ENCODE results near the gene PSPH. TPM values are rescaled to one million over a fixed set of nuclear protein-coding genes. Genes with fewer than 3 reads are reported as not detected.

The PSPH gene
- total RNA-seq, 1 experiment from 2014 or later = 49.3 TPM

- POLR2A ChIA-PET = interaction anchor here (0.5 to 1.9 kb wide), 5 partner anchors 13 to 550 kb away, joined by 3 to 8 read pairs (median 4); partner anchors contain the start of genes CCT6A, MRPS17 and PSPH
- ATAC-seq = peak; percentile 86
- Mint-ChIP-seq H3K27ac (peak within 1 kb of the TSS; percentile 78), H3K36me3 (peaks cover 8% of the 10 kb centered on the region; the same call in 1 of the 2 replicates), H3K4me1 (peaks cover 5% of the 10 kb centered on the region), H3K27me3 (ENCODE audit: low read depth) (peaks cover 19% of the 10 kb centered on the region), H3K9me3 (peaks cover 5% of the 10 kb centered on the region; the same call in 1 of the 2 replicates), H3K4me3 (peak within 1 kb of the TSS; percentile 89)
- CTCF ChIA-PET = interaction anchor here (0.6 to 2.0 kb wide), 20 partner anchors 9 to 684 kb away, joined by 3 to 19 read pairs (median 4); partner anchors contain the start of genes CCT6A, MRPS17, PSPH and SUMF2
- DNase-seq (ENCODE audit: low spot score) = peak; percentile 68
- TF ChIP-seq MYBL2 (CRISPR knock-in tag; IDR thresholded peaks at IDR 0.05) = no peak
- TF ChIP-seq ZNF232 (CRISPR knock-in tag; IDR thresholded peaks at IDR 0.05) = no peak
- no peak for TF ChIP-seq FOXJ3 (CRISPR knock-in tag; IDR thresholded peaks at IDR 0.05; ENCODE audit: borderline replicate concordance)
- TF ChIP-seq RELA (CRISPR knock-in tag; IDR thresholded peaks at IDR 0.05; ENCODE audit: borderline replicate concordance) = no peak
- TF ChIP-seq, protein P1, sequence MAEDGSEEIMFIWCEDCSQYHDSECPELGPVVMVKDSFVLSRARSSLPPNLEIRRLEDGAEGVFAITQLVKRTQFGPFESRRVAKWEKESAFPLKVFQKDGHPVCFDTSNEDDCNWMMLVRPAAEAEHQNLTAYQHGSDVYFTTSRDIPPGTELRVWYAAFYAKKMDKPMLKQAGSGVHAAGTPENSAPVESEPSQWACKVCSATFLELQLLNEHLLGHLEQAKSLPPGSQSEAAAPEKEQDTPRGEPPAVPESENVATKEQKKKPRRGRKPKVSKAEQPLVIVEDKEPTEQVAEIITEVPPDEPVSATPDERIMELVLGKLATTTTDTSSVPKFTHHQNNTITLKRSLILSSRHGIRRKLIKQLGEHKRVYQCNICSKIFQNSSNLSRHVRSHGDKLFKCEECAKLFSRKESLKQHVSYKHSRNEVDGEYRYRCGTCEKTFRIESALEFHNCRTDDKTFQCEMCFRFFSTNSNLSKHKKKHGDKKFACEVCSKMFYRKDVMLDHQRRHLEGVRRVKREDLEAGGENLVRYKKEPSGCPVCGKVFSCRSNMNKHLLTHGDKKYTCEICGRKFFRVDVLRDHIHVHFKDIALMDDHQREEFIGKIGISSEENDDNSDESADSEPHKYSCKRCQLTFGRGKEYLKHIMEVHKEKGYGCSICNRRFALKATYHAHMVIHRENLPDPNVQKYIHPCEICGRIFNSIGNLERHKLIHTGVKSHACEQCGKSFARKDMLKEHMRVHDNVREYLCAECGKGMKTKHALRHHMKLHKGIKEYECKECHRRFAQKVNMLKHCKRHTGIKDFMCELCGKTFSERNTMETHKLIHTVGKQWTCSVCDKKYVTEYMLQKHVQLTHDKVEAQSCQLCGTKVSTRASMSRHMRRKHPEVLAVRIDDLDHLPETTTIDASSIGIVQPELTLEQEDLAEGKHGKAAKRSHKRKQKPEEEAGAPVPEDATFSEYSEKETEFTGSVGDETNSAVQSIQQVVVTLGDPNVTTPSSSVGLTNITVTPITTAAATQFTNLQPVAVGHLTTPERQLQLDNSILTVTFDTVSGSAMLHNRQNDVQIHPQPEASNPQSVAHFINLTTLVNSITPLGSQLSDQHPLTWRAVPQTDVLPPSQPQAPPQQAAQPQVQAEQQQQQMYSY (CRISPR knock-in tag; IDR thresholded peaks at IDR 0.05) = no peak
- TF ChIP-seq IRF2 (CRISPR knock-in tag; IDR thresholded peaks at IDR 0.05; ENCODE audit: borderline replicate concordance, low read depth) = no peak
- no peak for TF ChIP-seq EMX1 (CRISPR knock-in tag; IDR thresholded peaks at IDR 0.05)
- TF ChIP-seq KAT7 (CRISPR knock-in tag; IDR thresholded peaks at IDR 0.05; ENCODE audit: borderline replicate concordance) = peak; percentile 71; the same call in 1 of the 2 replicates
- TF ChIP-seq, protein P2, sequence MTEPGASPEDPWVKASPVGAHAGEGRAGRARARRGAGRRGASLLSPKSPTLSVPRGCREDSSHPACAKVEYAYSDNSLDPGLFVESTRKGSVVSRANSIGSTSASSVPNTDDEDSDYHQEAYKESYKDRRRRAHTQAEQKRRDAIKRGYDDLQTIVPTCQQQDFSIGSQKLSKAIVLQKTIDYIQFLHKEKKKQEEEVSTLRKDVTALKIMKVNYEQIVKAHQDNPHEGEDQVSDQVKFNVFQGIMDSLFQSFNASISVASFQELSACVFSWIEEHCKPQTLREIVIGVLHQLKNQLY (CRISPR knock-in tag; IDR thresholded peaks at IDR 0.05) = no peak
- TF ChIP-seq AR (CRISPR knock-in tag; IDR thresholded peaks at IDR 0.05) = no peak
- TF ChIP-seq ZBTB21 (CRISPR knock-in tag; IDR thresholded peaks at IDR 0.05; ENCODE audit: borderline replicate concordance) = no peak
- TF ChIP-seq, protein P3, sequence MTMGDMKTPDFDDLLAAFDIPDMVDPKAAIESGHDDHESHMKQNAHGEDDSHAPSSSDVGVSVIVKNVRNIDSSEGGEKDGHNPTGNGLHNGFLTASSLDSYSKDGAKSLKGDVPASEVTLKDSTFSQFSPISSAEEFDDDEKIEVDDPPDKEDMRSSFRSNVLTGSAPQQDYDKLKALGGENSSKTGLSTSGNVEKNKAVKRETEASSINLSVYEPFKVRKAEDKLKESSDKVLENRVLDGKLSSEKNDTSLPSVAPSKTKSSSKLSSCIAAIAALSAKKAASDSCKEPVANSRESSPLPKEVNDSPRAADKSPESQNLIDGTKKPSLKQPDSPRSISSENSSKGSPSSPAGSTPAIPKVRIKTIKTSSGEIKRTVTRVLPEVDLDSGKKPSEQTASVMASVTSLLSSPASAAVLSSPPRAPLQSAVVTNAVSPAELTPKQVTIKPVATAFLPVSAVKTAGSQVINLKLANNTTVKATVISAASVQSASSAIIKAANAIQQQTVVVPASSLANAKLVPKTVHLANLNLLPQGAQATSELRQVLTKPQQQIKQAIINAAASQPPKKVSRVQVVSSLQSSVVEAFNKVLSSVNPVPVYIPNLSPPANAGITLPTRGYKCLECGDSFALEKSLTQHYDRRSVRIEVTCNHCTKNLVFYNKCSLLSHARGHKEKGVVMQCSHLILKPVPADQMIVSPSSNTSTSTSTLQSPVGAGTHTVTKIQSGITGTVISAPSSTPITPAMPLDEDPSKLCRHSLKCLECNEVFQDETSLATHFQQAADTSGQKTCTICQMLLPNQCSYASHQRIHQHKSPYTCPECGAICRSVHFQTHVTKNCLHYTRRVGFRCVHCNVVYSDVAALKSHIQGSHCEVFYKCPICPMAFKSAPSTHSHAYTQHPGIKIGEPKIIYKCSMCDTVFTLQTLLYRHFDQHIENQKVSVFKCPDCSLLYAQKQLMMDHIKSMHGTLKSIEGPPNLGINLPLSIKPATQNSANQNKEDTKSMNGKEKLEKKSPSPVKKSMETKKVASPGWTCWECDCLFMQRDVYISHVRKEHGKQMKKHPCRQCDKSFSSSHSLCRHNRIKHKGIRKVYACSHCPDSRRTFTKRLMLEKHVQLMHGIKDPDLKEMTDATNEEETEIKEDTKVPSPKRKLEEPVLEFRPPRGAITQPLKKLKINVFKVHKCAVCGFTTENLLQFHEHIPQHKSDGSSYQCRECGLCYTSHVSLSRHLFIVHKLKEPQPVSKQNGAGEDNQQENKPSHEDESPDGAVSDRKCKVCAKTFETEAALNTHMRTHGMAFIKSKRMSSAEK (CRISPR knock-in tag; IDR thresholded peaks at IDR 0.05; ENCODE audit: borderline replicate concordance) = no peak
- TF ChIP-seq NFE2L1 (CRISPR knock-in tag; IDR thresholded peaks at IDR 0.05) = peak; percentile 51; the same call in 1 of the 2 replicates
- no peak for TF ChIP-seq SMAD3 (CRISPR knock-in tag; IDR thresholded peaks at IDR 0.05; ENCODE audit: borderline replicate concordance)
- TF ChIP-seq ZNF138 (CRISPR knock-in tag; conservative IDR thresholded peaks at IDR 0.05) = no peak
- TF ChIP-seq, protein P4, sequence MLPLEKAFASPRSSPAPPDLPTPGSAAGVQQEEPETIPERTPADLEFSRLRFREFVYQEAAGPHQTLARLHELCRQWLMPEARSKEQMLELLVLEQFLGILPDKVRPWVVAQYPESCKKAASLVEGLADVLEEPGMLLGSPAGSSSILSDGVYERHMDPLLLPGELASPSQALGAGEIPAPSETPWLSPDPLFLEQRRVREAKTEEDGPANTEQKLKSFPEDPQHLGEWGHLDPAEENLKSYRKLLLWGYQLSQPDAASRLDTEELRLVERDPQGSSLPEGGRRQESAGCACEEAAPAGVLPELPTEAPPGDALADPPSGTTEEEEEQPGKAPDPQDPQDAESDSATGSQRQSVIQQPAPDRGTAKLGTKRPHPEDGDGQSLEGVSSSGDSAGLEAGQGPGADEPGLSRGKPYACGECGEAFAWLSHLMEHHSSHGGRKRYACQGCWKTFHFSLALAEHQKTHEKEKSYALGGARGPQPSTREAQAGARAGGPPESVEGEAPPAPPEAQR (CRISPR knock-in tag; IDR thresholded peaks at IDR 0.05) = no peak
- TF ChIP-seq GABPB1 (CRISPR knock-in tag; IDR thresholded peaks at IDR 0.05) = peak; percentile 35; the same call in 1 of the 2 replicates
- TF ChIP-seq TEAD4 (CRISPR knock-in tag; IDR thresholded peaks at IDR 0.05) = no peak
- no peak for TF ChIP-seq IRF1 (CRISPR knock-in tag; IDR thresholded peaks at IDR 0.05)
- TF ChIP-seq, protein P5, sequence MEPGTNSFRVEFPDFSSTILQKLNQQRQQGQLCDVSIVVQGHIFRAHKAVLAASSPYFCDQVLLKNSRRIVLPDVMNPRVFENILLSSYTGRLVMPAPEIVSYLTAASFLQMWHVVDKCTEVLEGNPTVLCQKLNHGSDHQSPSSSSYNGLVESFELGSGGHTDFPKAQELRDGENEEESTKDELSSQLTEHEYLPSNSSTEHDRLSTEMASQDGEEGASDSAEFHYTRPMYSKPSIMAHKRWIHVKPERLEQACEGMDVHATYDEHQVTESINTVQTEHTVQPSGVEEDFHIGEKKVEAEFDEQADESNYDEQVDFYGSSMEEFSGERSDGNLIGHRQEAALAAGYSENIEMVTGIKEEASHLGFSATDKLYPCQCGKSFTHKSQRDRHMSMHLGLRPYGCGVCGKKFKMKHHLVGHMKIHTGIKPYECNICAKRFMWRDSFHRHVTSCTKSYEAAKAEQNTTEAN (CRISPR knock-in tag; IDR thresholded peaks at IDR 0.05) = 0 out of 2 replicates have a peak, but pooled peaks have one; percentile 54
Measured at GRCh38 chr7:55964261-55965099, 86.8 kb downstream of the PSPH start, which contains the start of gene NIPSNAP2. TSS of gene NIPSNAP2 (plus strand) at chr7:55964585. CDS start at chr7:55964610, 25 bp downstream.
